Measurements from ENCODE around the gene DST. TPM values are rescaled to one million over a fixed set of nuclear protein-coding genes. Genes with fewer than 3 reads are reported as not detected.

DST gene
- polyA plus RNA-seq, 1 of the 3 experiments (the other 2 are of a cell fraction): 64.3 TPM

DNA sequence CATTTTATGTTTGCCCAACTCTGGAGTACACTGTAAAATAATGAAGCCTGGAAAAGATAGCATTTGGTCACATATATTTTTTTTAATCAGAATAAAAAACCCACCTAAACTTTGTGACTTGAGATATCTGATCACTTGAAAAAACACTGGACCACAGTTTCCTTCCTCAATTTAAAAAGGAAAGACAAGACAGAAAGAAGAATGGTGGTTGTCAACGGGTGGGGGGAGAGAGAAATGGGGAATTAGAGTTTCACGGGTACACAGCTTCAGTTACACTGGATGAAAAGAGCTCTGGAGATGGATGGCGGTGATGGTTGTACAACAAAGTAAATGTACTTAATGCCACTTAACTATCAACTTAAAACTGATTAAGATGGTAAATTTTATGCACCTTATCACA lies 14.7 kb upstream of the DST start:
- CTCF ChIA-PET: interaction anchor here (1.8 kb wide), 1 partner anchor 194 kb away, joined by 6 read pairs; no protein-coding TSS in a partner anchor
- Histone ChIP-seq H3F3A (replicated peaks; ENCODE audit: insufficient read depth) (peaks cover 20% of the 10 kb centered on the region), H3K4me2 (no peak overlapping the region), H3K36me3 (replicated peaks in 1 of 2; ENCODE audit: control insufficient read depth in 1 of 2, insufficient read depth in 2 of 2, low read length in 1 of 2) (peaks cover 3 to 30% of the 10 kb centered on the region in 2 experiments), H3K9me2 (no peaks in the 10 kb centered on the region), H2AFZ (ENCODE audit: low read depth) (no peak overlapping the region), H3K9ac (no peak overlapping the region), H3K79me2 (ENCODE audit: insufficient read depth) (peaks cover 76% of the 10 kb centered on the region), H3K4me3 (ENCODE audit: low read depth in 2 of 2, low read length in 1 of 2) (no peak overlapping the region), H4K20me1 (ENCODE audit: insufficient read depth) (no peaks in the 10 kb centered on the region; the same call in 1 of the 2 replicates), H3K4me1 (ENCODE audit: control insufficient read depth in 1 of 2, insufficient read depth in 2 of 2, low read depth in 1 of 2, low read length in 1 of 2) (peaks cover 15 to 25% of the 10 kb centered on the region in 2 experiments), H3K27me3 (ENCODE audit: insufficient read depth) (no peaks in the 10 kb centered on the region), H3K9me3 (no peaks in the 10 kb centered on the region), H3K27ac (ENCODE audit: low read depth in 2 of 2, low read length in 1 of 2) (no peak overlapping the region)
- 96% methylated on average over 3 of the region's 3 CpGs for WGBS (ENCODE audit: low lambda C conversion rate)
- TF ChIP-seq, protein P1, sequence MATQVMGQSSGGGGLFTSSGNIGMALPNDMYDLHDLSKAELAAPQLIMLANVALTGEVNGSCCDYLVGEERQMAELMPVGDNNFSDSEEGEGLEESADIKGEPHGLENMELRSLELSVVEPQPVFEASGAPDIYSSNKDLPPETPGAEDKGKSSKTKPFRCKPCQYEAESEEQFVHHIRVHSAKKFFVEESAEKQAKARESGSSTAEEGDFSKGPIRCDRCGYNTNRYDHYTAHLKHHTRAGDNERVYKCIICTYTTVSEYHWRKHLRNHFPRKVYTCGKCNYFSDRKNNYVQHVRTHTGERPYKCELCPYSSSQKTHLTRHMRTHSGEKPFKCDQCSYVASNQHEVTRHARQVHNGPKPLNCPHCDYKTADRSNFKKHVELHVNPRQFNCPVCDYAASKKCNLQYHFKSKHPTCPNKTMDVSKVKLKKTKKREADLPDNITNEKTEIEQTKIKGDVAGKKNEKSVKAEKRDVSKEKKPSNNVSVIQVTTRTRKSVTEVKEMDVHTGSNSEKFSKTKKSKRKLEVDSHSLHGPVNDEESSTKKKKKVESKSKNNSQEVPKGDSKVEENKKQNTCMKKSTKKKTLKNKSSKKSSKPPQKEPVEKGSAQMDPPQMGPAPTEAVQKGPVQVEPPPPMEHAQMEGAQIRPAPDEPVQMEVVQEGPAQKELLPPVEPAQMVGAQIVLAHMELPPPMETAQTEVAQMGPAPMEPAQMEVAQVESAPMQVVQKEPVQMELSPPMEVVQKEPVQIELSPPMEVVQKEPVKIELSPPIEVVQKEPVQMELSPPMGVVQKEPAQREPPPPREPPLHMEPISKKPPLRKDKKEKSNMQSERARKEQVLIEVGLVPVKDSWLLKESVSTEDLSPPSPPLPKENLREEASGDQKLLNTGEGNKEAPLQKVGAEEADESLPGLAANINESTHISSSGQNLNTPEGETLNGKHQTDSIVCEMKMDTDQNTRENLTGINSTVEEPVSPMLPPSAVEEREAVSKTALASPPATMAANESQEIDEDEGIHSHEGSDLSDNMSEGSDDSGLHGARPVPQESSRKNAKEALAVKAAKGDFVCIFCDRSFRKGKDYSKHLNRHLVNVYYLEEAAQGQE (IDR thresholded peaks at IDR 0.05; ENCODE audit: low read depth, low read length): no peak
- TF ChIP-seq FOXM1 (IDR thresholded peaks at IDR 0.05; ENCODE audit: low read depth) (no peak), TEAD4 (IDR thresholded peaks at IDR 0.05; ENCODE audit: borderline replicate concordance, insufficient read depth) (no peak), TCF12 (IDR thresholded peaks at IDR 0.05) (no peak), ELF1 (IDR thresholded peaks at IDR 0.05) (no peak), RAD21 (IDR thresholded peaks at IDR 0.05; ENCODE audit: low read length) (no peak), MEF2A (IDR thresholded peaks at IDR 0.05; ENCODE audit: borderline replicate concordance, low read depth) (no peak), MXI1 (IDR thresholded peaks at IDR 0.05; ENCODE audit: low read depth, low read length) (no peak), GABPA (IDR thresholded peaks at IDR 0.05; ENCODE audit: low read depth) (no peak), YY1 (IDR thresholded peaks at IDR 0.05; ENCODE audit: low read depth) (no peak), EP300 (IDR thresholded peaks at IDR 0.05; ENCODE audit: borderline replicate concordance in 1 of 2, low read depth in 1 of 2, low read length in 1 of 2) (no peak), SMC3 (IDR thresholded peaks at IDR 0.05; ENCODE audit: low read depth, low read length) (no peak), RFX5 (IDR thresholded peaks at IDR 0.05; ENCODE audit: low read length) (no peak)
- TF ChIP-seq, protein P2, sequence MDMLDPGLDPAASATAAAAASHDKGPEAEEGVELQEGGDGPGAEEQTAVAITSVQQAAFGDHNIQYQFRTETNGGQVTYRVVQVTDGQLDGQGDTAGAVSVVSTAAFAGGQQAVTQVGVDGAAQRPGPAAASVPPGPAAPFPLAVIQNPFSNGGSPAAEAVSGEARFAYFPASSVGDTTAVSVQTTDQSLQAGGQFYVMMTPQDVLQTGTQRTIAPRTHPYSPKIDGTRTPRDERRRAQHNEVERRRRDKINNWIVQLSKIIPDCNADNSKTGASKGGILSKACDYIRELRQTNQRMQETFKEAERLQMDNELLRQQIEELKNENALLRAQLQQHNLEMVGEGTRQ (IDR thresholded peaks at IDR 0.05; ENCODE audit: borderline replicate concordance, low read depth, low read length): no peak
- TF ChIP-seq, protein P3, sequence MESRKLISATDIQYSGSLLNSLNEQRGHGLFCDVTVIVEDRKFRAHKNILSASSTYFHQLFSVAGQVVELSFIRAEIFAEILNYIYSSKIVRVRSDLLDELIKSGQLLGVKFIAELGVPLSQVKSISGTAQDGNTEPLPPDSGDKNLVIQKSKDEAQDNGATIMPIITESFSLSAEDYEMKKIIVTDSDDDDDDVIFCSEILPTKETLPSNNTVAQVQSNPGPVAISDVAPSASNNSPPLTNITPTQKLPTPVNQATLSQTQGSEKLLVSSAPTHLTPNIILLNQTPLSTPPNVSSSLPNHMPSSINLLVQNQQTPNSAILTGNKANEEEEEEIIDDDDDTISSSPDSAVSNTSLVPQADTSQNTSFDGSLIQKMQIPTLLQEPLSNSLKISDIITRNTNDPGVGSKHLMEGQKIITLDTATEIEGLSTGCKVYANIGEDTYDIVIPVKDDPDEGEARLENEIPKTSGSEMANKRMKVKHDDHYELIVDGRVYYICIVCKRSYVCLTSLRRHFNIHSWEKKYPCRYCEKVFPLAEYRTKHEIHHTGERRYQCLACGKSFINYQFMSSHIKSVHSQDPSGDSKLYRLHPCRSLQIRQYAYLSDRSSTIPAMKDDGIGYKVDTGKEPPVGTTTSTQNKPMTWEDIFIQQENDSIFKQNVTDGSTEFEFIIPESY (IDR thresholded peaks at IDR 0.05; ENCODE audit: borderline replicate concordance, low read depth): no peak
- TF ChIP-seq, protein P4, sequence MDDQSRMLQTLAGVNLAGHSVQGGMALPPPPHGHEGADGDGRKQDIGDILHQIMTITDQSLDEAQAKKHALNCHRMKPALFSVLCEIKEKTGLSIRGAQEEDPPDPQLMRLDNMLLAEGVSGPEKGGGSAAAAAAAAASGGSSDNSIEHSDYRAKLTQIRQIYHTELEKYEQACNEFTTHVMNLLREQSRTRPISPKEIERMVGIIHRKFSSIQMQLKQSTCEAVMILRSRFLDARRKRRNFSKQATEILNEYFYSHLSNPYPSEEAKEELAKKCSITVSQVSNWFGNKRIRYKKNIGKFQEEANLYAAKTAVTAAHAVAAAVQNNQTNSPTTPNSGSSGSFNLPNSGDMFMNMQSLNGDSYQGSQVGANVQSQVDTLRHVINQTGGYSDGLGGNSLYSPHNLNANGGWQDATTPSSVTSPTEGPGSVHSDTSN (IDR thresholded peaks at IDR 0.05): no peak
- TF ChIP-seq, protein P5, sequence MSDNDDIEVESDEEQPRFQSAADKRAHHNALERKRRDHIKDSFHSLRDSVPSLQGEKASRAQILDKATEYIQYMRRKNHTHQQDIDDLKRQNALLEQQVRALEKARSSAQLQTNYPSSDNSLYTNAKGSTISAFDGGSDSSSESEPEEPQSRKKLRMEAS (IDR thresholded peaks at IDR 0.05; ENCODE audit: low read depth): no peak
- TF ChIP-seq, protein P6, sequence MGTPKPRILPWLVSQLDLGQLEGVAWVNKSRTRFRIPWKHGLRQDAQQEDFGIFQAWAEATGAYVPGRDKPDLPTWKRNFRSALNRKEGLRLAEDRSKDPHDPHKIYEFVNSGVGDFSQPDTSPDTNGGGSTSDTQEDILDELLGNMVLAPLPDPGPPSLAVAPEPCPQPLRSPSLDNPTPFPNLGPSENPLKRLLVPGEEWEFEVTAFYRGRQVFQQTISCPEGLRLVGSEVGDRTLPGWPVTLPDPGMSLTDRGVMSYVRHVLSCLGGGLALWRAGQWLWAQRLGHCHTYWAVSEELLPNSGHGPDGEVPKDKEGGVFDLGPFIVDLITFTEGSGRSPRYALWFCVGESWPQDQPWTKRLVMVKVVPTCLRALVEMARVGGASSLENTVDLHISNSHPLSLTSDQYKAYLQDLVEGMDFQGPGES (IDR thresholded peaks at IDR 0.05; ENCODE audit: low read depth, low read length): no peak
- TF ChIP-seq, protein P7, sequence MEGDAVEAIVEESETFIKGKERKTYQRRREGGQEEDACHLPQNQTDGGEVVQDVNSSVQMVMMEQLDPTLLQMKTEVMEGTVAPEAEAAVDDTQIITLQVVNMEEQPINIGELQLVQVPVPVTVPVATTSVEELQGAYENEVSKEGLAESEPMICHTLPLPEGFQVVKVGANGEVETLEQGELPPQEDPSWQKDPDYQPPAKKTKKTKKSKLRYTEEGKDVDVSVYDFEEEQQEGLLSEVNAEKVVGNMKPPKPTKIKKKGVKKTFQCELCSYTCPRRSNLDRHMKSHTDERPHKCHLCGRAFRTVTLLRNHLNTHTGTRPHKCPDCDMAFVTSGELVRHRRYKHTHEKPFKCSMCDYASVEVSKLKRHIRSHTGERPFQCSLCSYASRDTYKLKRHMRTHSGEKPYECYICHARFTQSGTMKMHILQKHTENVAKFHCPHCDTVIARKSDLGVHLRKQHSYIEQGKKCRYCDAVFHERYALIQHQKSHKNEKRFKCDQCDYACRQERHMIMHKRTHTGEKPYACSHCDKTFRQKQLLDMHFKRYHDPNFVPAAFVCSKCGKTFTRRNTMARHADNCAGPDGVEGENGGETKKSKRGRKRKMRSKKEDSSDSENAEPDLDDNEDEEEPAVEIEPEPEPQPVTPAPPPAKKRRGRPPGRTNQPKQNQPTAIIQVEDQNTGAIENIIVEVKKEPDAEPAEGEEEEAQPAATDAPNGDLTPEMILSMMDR (IDR thresholded peaks at IDR 0.05): no peak
- no peak for DNase-seq
- POLR2A ChIA-PET: no interaction called here

Data from SK-N-SH (cell line).